Right lobe of liver (tissue), 6 donors: Measurements from ENCODE around the gene SLC15A1. TPM values are rescaled to one million over a fixed set of nuclear protein-coding genes. Genes with fewer than 3 reads are reported as not detected.

ENCODE experiments used
- ATAC-seq, 4 donors: fragments of 200-7000 bp; cut with Tn5 transposase; one replicate each; pipeline ENCODE4 v1.9.1; 2020; ENCODE audit warnings: mild to moderate bottlenecking in 4 of 4, moderate library complexity in 4 of 4
- DNase-seq, 3 donors: peaks; one replicate each; pipeline ENCODE4 v3.0.0-alpha.2; 2020
- H3K27ac ChIP-seq, 3 donors: fragments of 200-600 bp; one replicate each; pipeline ENCODE4 v1.8.0; 2022
- H3K27me3 ChIP-seq, 2 donors: fragments of 200-600 bp; one replicate each; pipeline ENCODE4 v1.8.0; 2022
- H3K36me3 ChIP-seq, 4 donors: fragments of 200-600 bp; sonication (generic) in 1 of 4; one replicate each; pipeline versions ENCODE4 v1.5.1 to v1.8.0; 2017 to 2022; ENCODE audit warnings: control low read depth in 1 of 4
- H3K4me1 ChIP-seq, 4 donors: fragments of 200-600 bp; sonication (generic) in 1 of 4; one replicate each; pipeline versions ENCODE4 v1.5.1 to v1.8.0; 2017 to 2022; ENCODE audit warnings: control low read depth in 1 of 4
- H3K4me3 ChIP-seq, 3 donors: fragments of 200-600 bp; one replicate each; pipeline ENCODE4 v1.8.0; 2022
- H3K9me3 ChIP-seq, 4 donors: fragments of 200-600 bp; sonication (generic) in 1 of 4; one replicate each; pipeline versions ENCODE4 v1.5.1 to v1.8.0; 2017 to 2022; ENCODE audit warnings: control low read depth in 1 of 4
- POLR2A ChIP-seq: fragments of 450-650 bp; IDR thresholded peaks from one replicate; pipeline ENCODE4 v1.6.1; 2017; ENCODE audit warnings: antibody characterized with exemption, mild to moderate bottlenecking
- WGBS: methylation state at CpG from one replicate; pipeline ENCODE4 v1.1.6; 2018; ENCODE audit warnings: low coverage, low lambda C conversion rate; ENCODE audit not compliant: insufficient coverage; ENCODE audit errors: missing lambda C conversion rate; 5-methylcytosine and 5-hydroxymethylcytosine counted together
- intact Hi-C, 2 donors: fragments of 100-400 bp; cut with DNase I; formaldehyde crosslinking; loops; one replicate each; pipeline versions ENCODE4 v1.11.2 to v1.14.1; 2022
- total RNA-seq, 6 experiments: library from RNA; depleted of rRNA in 2 of 6; stranded (reverse); fragments of >200 nt in 2 of 6; fragmentation: NEBNext Ultra II Directional in 3 of 6; extraction: Animal tissue kit (Norgen Biotek cat#: 25700) in 3 of 6; gene quantifications; one replicate each; pipeline versions ENCODE4 v1.1.0 to v1.2.4, GENCODE V29; 2016 to 2023
- TF ChIP-seq, protein P1 (sequence below), 4 donors: fragments of 200-600 bp in 3 of 4; fragments of 450-650 bp in 1 of 4; IDR thresholded peaks; one replicate each; pipeline versions ENCODE4 v1.5.1 to v1.8.0; 2016 to 2022; ENCODE audit warnings: antibody characterized with exemption in 4 of 4, mild to moderate bottlenecking in 2 of 4
- donor health status: DM: no; HTN: yes; CAD: no.
- donor health status: DM: no; HTN: no; CAD: no.
- donor health status: DM: no; HTN: no; CAD: no.
- donor health status: DM: no; HTN: yes; CAD: no.
- donor health status: DM: no; HTN: yes; CAD: no.

SLC15A1 gene
- total RNA-seq, 6 experiments from 2014 or later, result 13.5 to 26.8 (median 17.3) TPM

DNA sequence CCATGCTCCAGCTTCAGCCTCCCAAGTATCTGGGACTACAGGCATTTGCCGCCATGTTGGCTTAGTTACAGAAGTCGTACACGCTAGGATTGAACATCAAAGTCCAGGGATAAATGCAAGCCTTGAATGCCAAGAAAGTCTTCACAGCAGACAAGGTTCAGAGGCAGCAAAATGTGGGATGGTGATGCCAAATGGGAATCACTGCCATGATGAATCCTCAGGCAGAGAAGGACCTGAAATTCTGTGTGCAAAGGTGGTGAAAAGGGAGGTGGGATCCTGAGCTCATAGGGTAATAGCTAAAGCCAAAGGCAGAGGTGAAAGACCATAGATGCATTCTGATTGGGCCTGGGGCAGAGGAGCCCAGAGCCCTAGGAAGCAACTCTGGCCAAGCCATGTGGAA lies 96.2 kb downstream of the SLC15A1 start:
- DNase-seq (peak in 1 of 3 donors; percentile 19), ATAC-seq (no peak)
- Histone ChIP-seq H3K4me3 (no peak overlapping the region), H3K27ac (no peak overlapping the region), H3K4me1 (no peaks in the 10 kb centered on the region), H3K27me3 (no peaks in the 10 kb centered on the region), H3K36me3 (no peaks in the 10 kb centered on the region), H3K9me3 (no peaks in the 10 kb centered on the region)
- intact Hi-C loops, result loop anchor here (10.0 kb wide), 2 partner anchors 81 to 211 kb away; partner anchors contain the start of gene STK24 (in 1 of the 2)
- 86% methylated on average over 1 of the region's 3 CpGs for WGBS
- TF ChIP-seq, protein P1, sequence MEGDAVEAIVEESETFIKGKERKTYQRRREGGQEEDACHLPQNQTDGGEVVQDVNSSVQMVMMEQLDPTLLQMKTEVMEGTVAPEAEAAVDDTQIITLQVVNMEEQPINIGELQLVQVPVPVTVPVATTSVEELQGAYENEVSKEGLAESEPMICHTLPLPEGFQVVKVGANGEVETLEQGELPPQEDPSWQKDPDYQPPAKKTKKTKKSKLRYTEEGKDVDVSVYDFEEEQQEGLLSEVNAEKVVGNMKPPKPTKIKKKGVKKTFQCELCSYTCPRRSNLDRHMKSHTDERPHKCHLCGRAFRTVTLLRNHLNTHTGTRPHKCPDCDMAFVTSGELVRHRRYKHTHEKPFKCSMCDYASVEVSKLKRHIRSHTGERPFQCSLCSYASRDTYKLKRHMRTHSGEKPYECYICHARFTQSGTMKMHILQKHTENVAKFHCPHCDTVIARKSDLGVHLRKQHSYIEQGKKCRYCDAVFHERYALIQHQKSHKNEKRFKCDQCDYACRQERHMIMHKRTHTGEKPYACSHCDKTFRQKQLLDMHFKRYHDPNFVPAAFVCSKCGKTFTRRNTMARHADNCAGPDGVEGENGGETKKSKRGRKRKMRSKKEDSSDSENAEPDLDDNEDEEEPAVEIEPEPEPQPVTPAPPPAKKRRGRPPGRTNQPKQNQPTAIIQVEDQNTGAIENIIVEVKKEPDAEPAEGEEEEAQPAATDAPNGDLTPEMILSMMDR (IDR thresholded peaks at IDR 0.05), result no peak
- TF ChIP-seq POLR2A, result no peak

DNA sequence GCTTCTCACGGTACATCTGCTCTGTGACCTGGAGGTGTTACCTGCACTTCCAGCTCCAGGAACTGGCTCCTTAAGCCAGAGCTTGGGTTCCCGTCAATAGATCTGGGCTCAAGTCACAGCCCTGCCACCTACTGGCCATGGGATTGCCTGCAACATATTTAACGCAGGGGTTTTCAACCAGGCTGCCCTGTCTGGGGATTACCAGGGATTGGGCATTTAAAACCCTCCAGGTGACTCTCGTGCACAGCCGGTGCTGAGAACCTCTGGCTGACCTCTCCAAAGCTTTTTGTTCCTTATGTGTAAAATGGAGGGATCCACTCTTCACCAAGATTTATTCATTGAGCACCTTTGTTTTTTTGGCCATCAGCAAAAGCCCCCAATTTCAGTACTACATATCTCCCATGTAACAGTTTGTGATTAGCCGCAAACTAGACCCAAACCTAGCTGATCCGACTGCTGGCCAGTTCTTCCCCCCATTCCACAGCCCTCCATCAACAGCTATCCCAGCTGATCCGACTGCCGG lies 98.9 kb downstream of the SLC15A1 start:
- intact Hi-C loops, result loop anchor here (10.0 kb wide), 2 partner anchors 79 to 209 kb away; partner anchors contain the start of gene STK24 (in 1 of the 2)
- Histone ChIP-seq H3K4me3 (no peak overlapping the region), H3K4me1 (peaks cover 0 to 2% (median under 1%) of the 10 kb centered on the region in 4 donors), H3K27ac (no peak overlapping the region), H3K36me3 (no peaks in the 10 kb centered on the region), H3K27me3 (no peaks in the 10 kb centered on the region), H3K9me3 (no peaks in the 10 kb centered on the region)
- ATAC-seq (peak; percentile 94 to 97 (median 96)), DNase-seq (peak; percentile 73 to 82 (median 76))
- no peak for TF ChIP-seq POLR2A
- TF ChIP-seq, protein P1 (IDR thresholded peaks at IDR 0.05), result peak; percentile 87 to 93 (median 89)
- WGBS, result 25% methylated on average over 9 of the region's 9 CpGs

DNA sequence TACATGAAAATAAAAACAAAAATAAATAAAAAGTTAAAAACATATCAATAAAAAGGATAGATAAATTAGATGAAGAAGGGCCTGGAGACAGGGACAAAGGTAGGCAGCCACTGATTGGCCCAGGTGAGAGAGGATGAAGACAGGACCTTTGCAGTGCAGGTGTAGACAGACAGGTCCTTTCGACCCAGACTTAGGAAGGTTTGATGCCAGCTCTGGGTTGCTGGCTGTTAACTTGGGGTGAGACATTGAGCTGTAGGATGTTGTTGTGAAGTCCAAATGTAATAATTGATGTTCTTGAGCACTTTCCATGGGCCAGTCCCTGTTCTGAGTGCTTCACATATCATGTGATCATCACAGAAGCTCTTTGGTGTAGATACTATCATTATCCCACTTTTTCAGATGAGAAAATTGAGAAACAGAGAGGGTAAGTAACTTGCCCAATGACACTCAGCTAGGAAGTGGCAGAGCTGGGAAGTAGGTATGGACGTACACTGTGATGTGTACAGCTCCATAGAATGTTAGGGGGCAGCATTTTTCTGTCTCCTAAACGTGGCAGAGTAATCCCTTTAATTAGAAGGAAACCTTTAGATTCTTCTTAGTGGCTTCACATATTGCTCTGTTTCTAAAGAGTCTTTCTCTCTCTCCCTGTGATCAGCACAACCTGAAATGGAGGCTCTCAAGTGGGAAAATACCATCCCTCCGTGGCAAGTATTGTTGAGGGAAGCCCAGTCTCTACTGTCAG lies 99.6 kb downstream of the SLC15A1 start:
- H3K36me3 ChIP-seq, result no peaks in the 10 kb centered on the region
- peaks cover 0 to 7% (median 3%) of the 10 kb centered on the region in 4 donors for H3K4me1 ChIP-seq
- intact Hi-C loops, result loop anchor here (10.0 kb wide), 2 partner anchors 78 to 208 kb away; partner anchors contain the start of gene STK24 (in 1 of the 2)
- no peaks in the 10 kb centered on the region for H3K9me3 ChIP-seq
- ATAC-seq (no peak), DNase-seq (peak in 1 of 3 donors; percentile 22)
- no peak overlapping the region for H3K4me3 ChIP-seq
- WGBS, result 38% methylated on average over 4 of the region's 4 CpGs
- no peaks in the 10 kb centered on the region for H3K27me3 ChIP-seq
- TF ChIP-seq, protein P1 (IDR thresholded peaks at IDR 0.05), result no peak
- TF ChIP-seq POLR2A, result no peak
- H3K27ac ChIP-seq, result no peak overlapping the region

DNA sequence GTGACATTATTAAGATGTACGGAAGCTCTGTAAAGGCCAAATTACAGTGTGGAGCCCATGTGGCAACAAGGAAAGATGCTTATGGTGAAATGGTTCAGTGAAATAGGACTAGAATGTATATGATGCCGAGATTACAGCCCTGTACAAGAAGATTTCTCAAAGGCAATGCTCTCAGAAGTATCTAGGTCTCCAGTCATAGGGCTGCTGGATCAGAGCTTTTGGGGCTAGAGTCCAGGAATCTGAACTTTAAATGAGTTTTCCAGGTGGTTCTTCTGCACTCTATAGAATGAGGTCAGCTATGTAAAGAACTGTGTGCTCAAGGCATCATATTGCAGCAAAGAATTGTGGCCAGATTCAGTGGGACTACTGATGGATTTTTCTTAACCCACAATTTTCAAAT lies 100.2 kb downstream of the SLC15A1 start:
- intact Hi-C loops, result loop anchor here (10.0 kb wide), 2 partner anchors 77 to 207 kb away; partner anchors contain the start of gene STK24 (in 1 of the 2)
- Histone ChIP-seq H3K4me1 (peaks cover 0 to 7% (median 4%) of the 10 kb centered on the region in 4 donors), H3K9me3 (no peaks in the 10 kb centered on the region), H3K36me3 (no peaks in the 10 kb centered on the region), H3K4me3 (no peak overlapping the region), H3K27ac (no peak overlapping the region), H3K27me3 (no peaks in the 10 kb centered on the region)
- 81% methylated on average over 2 of the region's 2 CpGs for WGBS
- DNase-seq (no peak), ATAC-seq (no peak)
- no peak for TF ChIP-seq POLR2A
- TF ChIP-seq, protein P1 (IDR thresholded peaks at IDR 0.05), result no peak
